SJSA1 (cell line): ENCODE results near the gene FKBP8. TPM values are rescaled to one million over a fixed set of nuclear protein-coding genes. Genes with fewer than 3 reads are reported as not detected.

Experiments
- DNase-seq, 2 experiments: peaks; one replicate each; pipeline ENCODE4 v3.0.0-alpha.2; 2015 to 2020; ENCODE audit warnings: low spot score in 2 of 2, low read depth in 1 of 2
- H3K27ac ChIP-seq: fragments of 250-450 bp; sonication (Bioruptor Pico); 2 replicates; pipeline ENCODE4 v1.5.1; 2020; ENCODE audit warnings: mild to moderate bottlenecking, moderate library complexity
- H3K27me3 ChIP-seq: fragments of 250-450 bp; sonication (Bioruptor Pico); replicated peaks from 2 replicates; pipeline ENCODE4 v1.5.1; 2020; ENCODE audit warnings: mild to moderate bottlenecking, moderate library complexity
- H3K36me3 ChIP-seq: fragments of 250-450 bp; sonication (Bioruptor Pico); 2 replicates; pipeline ENCODE4 v1.5.1; 2020; ENCODE audit warnings: mild to moderate bottlenecking
- H3K4me1 ChIP-seq: fragments of 250-450 bp; sonication (Bioruptor Pico); replicated peaks from 2 replicates; pipeline ENCODE4 v1.6.1; 2021; ENCODE audit warnings: mild to moderate bottlenecking
- H3K4me3 ChIP-seq: fragments of 250-450 bp; sonication (Bioruptor Pico); 2 replicates; pipeline ENCODE4 v1.5.1; 2020; ENCODE audit warnings: mild to moderate bottlenecking
- H3K9me3 ChIP-seq: fragments of 250-450 bp; sonication (Bioruptor Pico); replicated peaks from 2 replicates; pipeline ENCODE4 v1.5.1; 2020; ENCODE audit warnings: mild to moderate bottlenecking
- total RNA-seq: library from RNA; depleted of rRNA; stranded (reverse); fragments of >200 nt; shearing (Covaris generic); gene quantifications from 2 replicates; pipeline ENCODE4 v1.2.3, GENCODE V29; 2014; rRNA removed

FKBP8 gene
- total RNA-seq, 1 experiment from 2014 or later: 212 TPM

- Histone ChIP-seq H3K9me3 (no peaks in the 10 kb centered on the region), H3K36me3 (peaks cover 11% of the 10 kb centered on the region), H3K4me3 (no peak overlapping the region), H3K27ac (no peak overlapping the region), H3K27me3 (no peaks in the 10 kb centered on the region), H3K4me1 (peaks cover 30% of the 10 kb centered on the region)
- no peak for DNase-seq
Measured at GRCh38 chr19:18487576-18488402, 55.6 kb downstream of the FKBP8 start.

GRCh38 chr19:18486746-18487145, 56.6 kb downstream of the FKBP8 start:
- Histone ChIP-seq H3K4me1 (peaks cover 30% of the 10 kb centered on the region), H3K36me3 (peaks cover 11% of the 10 kb centered on the region), H3K27me3 (no peaks in the 10 kb centered on the region), H3K4me3 (no peak overlapping the region), H3K27ac (no peak overlapping the region), H3K9me3 (no peaks in the 10 kb centered on the region)
- DNase-seq: no peak

DNA sequence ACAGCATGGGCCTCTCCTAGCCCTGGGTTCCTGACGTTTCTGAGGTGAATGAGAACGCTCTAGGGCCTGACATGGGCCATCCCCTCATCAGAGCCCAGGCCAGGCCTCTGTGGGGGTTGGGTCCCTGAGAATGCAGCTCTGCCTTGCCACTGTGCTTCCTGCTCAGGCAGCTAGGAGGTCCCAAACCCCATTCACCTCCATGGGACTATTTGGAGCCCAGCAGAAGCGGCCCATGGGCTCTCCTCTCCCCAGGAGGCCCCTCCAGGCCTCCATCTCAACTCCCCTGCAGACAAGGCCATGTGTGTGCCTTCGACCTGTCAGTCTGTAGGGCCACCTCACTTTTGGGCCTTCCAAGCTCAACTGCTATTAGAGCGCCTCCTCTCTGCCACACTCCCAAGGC, 58.4 kb downstream of the FKBP8 start:
- Histone ChIP-seq H3K4me1 (peaks cover 48% of the 10 kb centered on the region), H3K36me3 (peaks cover 5% of the 10 kb centered on the region; the same call in 1 of the 2 replicates), H3K9me3 (no peaks in the 10 kb centered on the region), H3K27ac (no peak overlapping the region), H3K4me3 (no peak overlapping the region), H3K27me3 (no peaks in the 10 kb centered on the region)
- no peak for DNase-seq

GRCh38 chr19:18483119-18483890, 60.1 kb downstream of the FKBP8 start:
- Histone ChIP-seq H3K4me1 (peaks cover 58% of the 10 kb centered on the region), H3K27me3 (no peaks in the 10 kb centered on the region), H3K9me3 (no peaks in the 10 kb centered on the region), H3K36me3 (peaks cover 8% of the 10 kb centered on the region; the same call in 1 of the 2 replicates), H3K27ac (no peak overlapping the region), H3K4me3 (no peak overlapping the region)
- DNase-seq: no peak

Other genes with a start within 250 kb of the FKBP8 start
- gene LSM4, start 220.5 kb downstream of the FKBP8 start, total RNA-seq: 395 and 478 TPM in 2 replicates
- gene PGPEP1, start 203.0 kb downstream of the FKBP8 start, total RNA-seq: 5.7 and 9.0 TPM in 2 replicates
- 12.4 and 21.9 TPM in 2 replicates for gene GDF15, start 157.4 kb downstream of the FKBP8 start, total RNA-seq
- gene LRRC25, start 146.0 kb downstream of the FKBP8 start, total RNA-seq: not detected in 2 replicates
- 18.9 and 43.4 TPM in 2 replicates for gene SSBP4, start 124.2 kb downstream of the FKBP8 start, total RNA-seq
- gene ISYNA1, start 105.4 kb downstream of the FKBP8 start, total RNA-seq: 2.0 and 5.4 TPM in 2 replicates
- gene ELL, start 21.5 kb downstream of the FKBP8 start, total RNA-seq: 14.3 and 14.8 TPM in 2 replicates
- gene KXD1, start 14.3 kb upstream of the FKBP8 start, total RNA-seq: 88.0 and 89.8 TPM in 2 replicates
- 745 and 1,061 TPM in 2 replicates for gene UBA52, start 28.3 kb upstream of the FKBP8 start, total RNA-seq
- 84.0 and 198 TPM in 2 replicates for gene REX1BD, start 45.2 kb upstream of the FKBP8 start, total RNA-seq
- gene CRLF1, start 63.2 kb upstream of the FKBP8 start, total RNA-seq: 21.3 and 26.7 TPM in 2 replicates
- not detected in 2 replicates for gene TMEM59L, start 69.3 kb upstream of the FKBP8 start, total RNA-seq
- gene KLHL26, start 93.5 kb upstream of the FKBP8 start, total RNA-seq: 3.3 and 5.8 TPM in 2 replicates
- 1.3 and 2.5 TPM in 2 replicates for gene CRTC1, start 140.1 kb upstream of the FKBP8 start, total RNA-seq
- gene COMP, start 247.7 kb upstream of the FKBP8 start, total RNA-seq: not detected in 2 replicates